Activated CD8-positive, alpha-beta memory T cell treated with anti-CD3 and anti-CD28 coated beads, Interleukin-2, amount 50 U/mL, for 24 hours (primary cell): ENCODE results near the gene ABLIM1.

Source experiments
- DNase-seq: peaks from one replicate; pipeline ENCODE4 v3.0.0-alpha.2; 2020; ENCODE audit errors: extremely low read depth

The ABLIM1 gene

GRCh38 chr10:114518401-114519305 is 139.4 kb downstream of the ABLIM1 start:
- no peak for DNase-seq

DNA sequence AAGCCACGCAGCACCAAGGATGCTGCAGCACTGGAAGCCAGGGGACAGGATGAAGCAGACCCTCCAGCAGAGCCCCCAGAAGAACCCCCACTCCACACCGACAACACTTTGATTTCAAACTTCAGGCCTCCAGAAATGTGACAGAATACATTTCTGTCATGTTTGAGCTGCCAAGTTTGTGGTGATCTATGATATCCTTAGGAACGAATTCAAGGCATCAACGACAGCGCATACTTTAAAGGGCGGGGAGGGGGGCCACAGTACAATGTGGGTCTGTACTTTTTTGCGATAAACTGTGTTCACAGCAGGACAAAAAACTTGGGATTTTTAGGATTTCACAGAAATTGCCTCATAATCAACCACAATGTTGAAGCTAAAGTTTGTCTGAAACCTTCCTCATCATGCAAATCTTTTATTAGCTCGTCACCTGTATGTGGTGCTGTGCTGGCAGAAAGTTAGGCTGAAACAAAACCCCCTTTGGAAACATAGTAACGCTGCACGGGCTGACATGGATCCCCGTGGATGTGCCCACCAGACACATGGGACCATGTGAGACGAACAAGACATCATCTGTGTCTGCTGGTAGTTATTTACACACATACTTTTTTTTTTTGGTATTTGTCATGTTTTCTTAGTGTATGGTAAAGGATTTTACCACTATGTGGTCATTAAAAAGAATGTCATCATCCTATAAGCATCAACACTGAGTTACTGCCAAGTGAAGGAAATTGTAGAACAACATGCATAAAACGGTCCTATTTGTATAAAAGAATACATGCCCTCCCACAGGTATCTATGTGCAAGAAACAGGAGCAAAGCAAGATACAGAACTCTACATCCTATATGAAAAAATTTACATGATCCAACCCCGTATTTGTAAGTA is 140.5 kb downstream of the ABLIM1 start:
- DNase-seq, result no peak

DNA sequence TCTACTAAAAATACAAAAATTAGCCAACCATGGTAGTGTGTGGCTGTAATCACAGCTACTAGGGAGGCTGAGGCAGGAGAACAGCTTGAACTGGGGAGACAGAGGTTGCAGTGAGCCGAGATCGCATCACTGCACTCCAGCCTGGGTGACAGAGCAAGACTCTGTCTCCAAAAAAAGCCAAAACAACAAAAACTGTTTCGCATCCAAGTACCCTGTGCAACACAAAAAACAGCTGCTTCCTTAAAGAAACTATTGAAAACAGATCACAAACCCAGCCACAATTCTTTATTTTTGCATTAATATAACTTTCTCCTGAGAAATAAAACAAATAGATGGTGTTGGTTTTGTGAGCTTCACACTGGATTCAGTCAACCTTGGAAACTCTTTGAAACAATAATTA is 141.7 kb downstream of the ABLIM1 start:
- DNase-seq, result no peak

DNA sequence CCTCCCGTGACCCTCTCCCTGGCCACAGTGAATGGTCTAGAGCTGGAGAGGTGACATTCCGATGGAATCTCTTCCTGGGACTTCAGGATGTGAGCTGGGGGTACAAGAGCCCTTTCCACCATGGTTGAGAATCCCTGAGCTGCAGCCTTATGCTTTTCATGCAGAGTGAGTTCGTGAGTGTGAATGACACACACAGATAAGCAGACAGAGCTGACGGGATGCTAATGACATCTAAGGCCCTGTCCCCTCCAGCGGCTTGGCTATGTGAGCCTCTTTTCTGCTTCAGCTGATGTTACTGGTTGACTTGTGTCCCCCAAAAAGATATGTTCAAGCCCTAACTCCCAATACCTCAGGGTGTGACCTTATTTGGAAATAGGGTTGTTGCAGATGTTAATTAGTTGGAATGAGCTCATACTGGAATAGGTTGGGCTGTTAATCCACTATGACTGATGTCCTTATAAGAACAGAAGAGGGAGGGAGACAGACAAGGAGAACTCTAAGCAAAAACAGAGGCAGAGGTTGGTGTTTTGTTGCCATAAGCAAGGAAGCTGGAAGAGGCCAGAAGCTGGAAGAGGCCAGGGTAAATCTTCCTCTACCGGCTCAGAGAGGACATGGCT is 142.7 kb downstream of the ABLIM1 start:
- no peak for DNase-seq

- DNase-seq, result no peak
Measured at GRCh38 chr10:114513381-114513792, 144.7 kb downstream of the ABLIM1 start.

DNA sequence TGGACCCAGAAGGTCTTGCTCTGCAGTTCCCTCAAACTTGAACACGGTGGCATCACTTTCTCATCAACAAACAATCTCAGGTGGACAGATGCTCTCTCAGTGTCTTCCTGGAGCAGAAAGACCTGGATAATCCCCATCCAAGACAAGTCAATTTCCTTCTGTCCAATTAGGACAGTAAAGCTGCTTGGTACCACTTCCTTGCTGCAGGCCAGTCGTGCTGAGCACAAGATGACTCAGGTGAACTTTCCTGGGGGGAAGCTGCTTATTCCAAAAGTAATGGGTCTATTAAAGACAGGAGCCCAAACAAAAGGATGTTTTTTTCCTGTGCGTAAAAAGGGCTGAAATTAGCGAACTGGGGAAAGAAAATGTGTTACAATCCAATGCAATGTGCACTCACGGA is 146.2 kb downstream of the ABLIM1 start:
- DNase-seq, result no peak

GRCh38 chr10:114508376-114508775 is 149.7 kb downstream of the ABLIM1 start:
- no peak for DNase-seq

DNA sequence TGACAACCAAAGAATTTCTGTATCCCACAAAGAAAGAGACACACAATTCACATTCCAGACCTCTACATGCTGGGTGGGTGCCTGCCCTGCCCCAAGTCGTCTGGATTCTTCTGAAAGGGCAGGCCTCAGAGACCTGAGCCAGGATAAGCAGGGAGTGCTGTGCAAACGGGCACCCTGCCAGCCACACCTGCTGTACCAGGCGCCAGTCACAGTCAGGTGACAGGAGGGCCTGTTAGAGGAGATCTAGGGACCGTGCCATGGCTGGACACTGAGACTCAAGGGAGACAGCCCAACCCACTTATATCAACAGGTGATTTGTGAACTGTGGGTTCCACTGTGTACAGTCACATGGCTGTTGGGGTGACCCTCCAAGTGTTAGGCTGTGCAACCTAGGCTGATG is 150.6 kb downstream of the ABLIM1 start:
- DNase-seq, result no peak

DNA sequence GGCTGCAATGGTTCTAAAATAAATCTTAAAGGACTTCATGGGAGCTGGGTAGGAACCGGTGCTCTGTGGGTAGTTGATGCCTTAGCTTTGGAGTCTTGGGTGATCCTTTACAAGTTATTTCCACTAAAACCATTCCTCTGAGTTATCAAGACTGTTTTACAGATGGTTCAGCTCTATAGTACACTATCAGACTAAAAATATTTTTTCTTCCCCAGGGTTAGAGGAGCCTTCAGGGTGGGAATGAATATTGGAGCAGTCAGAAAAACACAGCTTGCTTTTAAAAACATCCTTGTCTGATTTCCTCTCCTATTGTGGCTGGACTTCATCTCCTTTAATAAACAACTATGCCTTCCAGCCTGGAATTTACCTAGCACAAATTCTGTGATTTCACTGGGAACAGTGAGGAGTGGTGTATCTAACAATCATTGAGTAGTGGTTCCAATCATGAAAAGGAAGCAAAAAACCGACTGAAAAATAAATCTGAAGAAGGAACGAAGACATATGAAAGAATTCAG is 151.1 kb downstream of the ABLIM1 start:
- DNase-seq, result no peak

DNA sequence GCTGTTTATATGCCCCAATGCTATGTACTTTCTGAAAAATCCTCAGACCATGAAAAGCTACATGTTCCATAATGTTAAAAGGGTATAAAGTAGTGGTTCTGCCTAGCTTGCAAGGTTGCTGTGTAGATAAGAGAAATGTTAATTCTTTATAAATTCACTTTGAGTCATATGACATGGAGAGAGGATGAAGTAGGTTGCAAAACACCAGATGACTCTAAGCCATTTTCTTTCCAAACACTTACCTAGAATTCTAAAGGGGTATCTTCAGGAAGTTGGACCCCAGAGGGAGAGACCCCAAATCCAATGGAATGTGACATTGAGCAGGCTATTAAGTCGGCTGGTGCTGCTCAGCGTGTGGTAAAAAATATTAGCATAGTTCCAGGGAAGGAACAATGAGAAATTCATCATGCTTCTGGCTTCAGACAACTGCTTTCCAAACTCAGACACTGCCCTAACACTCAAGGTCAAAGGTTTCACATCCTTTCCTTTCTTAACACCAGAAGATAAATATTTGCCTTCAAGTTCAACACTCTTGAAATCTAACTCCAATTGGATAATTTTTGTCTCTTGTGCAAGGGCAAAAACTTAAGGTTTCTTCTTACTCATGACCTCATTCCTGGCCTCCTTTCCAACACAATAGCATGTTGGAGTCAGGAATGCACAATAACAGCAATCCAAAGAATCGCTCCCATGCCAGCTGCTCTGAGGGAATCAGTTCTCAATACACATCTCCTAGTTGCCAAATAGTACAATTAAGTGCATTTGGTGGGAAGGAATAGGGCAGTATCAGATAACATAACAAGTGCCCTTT is 153.1 kb downstream of the ABLIM1 start:
- no peak for DNase-seq

- DNase-seq, result no peak
Measured at GRCh38 chr10:114502074-114502473, 156.0 kb downstream of the ABLIM1 start.

GRCh38 chr10:114501650-114502049 is 156.4 kb downstream of the ABLIM1 start:
- no peak for DNase-seq

GRCh38 chr10:114500643-114501042 is 157.4 kb downstream of the ABLIM1 start:
- no peak for DNase-seq

DNA sequence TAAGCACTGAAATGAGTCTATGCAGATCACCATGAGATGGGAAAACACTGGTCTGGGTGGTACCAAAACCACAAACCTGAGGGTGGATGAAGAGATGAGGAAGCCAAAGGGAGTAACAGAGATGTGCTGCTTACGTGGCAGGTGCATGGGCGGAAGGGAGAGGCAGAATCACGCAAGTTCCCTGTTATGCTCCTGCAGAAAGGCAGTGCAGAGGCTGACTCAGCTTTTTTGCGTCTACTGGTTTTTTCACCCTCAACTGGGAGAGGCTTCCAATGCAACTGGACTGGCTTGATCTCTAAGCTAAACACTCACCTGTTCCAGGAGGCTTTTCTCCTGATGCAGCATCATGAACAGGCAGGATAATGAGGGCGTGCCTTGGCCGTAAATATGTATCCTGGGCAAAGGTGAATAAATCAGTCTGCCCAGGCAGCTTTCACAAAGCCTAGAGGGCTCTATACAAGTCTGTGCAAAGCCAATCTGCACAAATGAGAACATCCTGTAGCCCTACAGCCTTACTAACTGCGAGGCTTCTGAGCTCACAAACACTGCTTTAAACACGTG is 158.4 kb downstream of the ABLIM1 start:
- DNase-seq, result peak; percentile 59

- no peak for DNase-seq
Measured at GRCh38 chr10:114499116-114499515, 159.0 kb downstream of the ABLIM1 start.

GRCh38 chr10:114498413-114499111 is 159.5 kb downstream of the ABLIM1 start:
- no peak for DNase-seq

DNA sequence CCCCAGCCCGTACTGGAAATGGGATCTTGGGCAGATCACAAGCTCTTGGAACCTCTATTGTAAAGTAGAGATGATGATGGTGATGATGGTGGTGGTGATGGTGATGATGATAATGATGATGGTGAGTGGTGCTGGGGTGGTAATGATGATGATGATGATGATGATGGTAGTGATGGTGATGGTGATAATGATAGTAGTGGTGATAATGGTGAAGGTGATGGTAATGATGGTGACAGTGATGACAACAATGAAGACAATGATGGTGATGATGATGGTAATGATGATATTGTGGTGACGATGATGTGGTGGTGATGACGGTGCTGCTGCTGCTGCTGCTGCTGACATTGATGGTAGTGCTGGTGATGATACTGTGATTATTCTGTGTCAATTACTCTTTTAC is 162.8 kb downstream of the ABLIM1 start:
- no peak for DNase-seq

DNA sequence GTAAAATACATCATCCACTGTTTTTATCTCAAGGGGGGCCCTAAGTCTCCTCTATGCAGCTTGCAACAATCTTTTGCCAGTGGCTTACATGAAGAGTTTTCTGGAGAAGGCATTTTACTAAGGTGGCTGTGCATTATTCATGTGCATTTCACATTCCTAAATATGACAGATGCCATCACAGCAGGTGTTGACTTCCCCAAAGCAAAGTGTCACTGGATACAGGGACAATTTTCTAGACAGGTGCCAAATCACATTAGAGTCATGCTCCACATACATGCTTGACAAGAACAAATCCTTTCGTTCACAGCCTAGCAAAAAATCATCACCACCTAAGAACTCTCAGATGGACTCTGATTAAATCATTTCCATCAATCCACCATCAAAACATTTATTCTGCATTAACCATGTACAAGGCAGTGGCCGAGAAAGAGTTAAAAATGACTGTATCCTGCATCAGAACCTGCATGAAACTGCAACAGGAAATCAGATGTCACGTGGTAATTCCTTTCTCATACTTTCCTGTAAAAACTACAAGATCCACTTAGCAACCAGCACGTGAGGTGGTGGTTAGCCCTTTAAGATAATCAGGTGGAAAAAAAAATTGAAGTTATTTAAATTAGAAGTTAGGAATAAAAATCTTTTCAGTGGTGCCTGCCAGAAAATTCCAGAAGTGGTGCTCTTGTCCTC is 165.6 kb downstream of the ABLIM1 start:
- DNase-seq, result no peak

GRCh38 chr10:114491933-114492332 is 166.1 kb downstream of the ABLIM1 start:
- DNase-seq, result no peak

DNA sequence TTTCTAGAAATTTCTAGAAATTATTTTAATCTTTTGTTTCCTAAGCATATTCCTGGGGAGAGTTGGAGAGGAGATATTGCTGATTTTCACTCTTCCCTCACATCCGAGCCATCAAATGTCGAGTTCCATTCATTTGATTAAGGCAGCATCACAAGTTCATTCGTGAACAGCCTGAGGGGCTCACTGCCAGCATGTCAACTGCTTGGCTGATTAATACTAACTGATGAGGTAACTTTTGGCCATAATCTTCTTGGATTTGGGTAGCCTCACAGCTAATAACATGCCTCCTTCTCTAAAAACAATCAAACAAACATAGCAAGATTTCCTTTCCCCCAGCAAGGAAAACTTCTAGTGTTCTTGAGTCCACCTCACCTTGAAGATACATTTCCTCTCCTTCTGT is 166.7 kb downstream of the ABLIM1 start:
- no peak for DNase-seq
